Lung (tissue), 12 donors: ENCODE measurements around the gene IFT43. TPM values are rescaled to one million over a fixed set of nuclear protein-coding genes. Genes with fewer than 3 reads are reported as not detected.
A peak's percentile ranks its signal among the peaks of the same experiment; 100 is the strongest.

Experiments used
- ATAC-seq: fragments of 200-7000 bp; cut with Tn5 transposase; one replicate; pipeline ENCODE4 v1.9.1; 2020; ENCODE audit warnings: moderate number of reproducible peaks; ENCODE audit not compliant: insufficient read depth, low FRiP score
- DNase-seq, 3 donors: peaks; one replicate each; pipeline ENCODE4 v3.0.0-alpha.2; 2013 to 2017
- H3K27ac ChIP-seq, 2 donors: one replicate each; pipeline ENCODE4 v1.5.1; 2013; ENCODE audit warnings: mild to moderate bottlenecking in 2 of 2, moderate library complexity in 2 of 2, control low read depth in 1 of 2, inconsistent platforms in 1 of 2, low read depth in 1 of 2, low read length in 1 of 2
- H3K27me3 ChIP-seq, 3 donors: one replicate each; pipeline ENCODE4 v1.5.1; 2013; ENCODE audit warnings: low read length in 2 of 3; ENCODE audit not compliant: control insufficient read depth in 3 of 3, insufficient read depth in 3 of 3
- H3K36me3 ChIP-seq, 4 donors: one replicate each; pipeline ENCODE4 v1.5.1; 2013; ENCODE audit warnings: low read length in 4 of 4, mild to moderate bottlenecking in 1 of 4, moderate library complexity in 1 of 4; ENCODE audit not compliant: control insufficient read depth in 4 of 4, insufficient read depth in 4 of 4
- H3K4me1 ChIP-seq, 5 donors: one replicate each; pipeline ENCODE4 v1.5.1; 2013; ENCODE audit warnings: low read length in 5 of 5, mild to moderate bottlenecking in 2 of 5, moderate library complexity in 1 of 5; ENCODE audit not compliant: control insufficient read depth in 5 of 5, insufficient read depth in 5 of 5
- H3K4me3 ChIP-seq: one replicate; pipeline ENCODE4 v1.5.1; 2013; ENCODE audit warnings: mild to moderate bottlenecking, control low read depth, moderate library complexity
- H3K9ac ChIP-seq, 2 donors: one replicate each; pipeline ENCODE4 v1.5.1; 2013; ENCODE audit warnings: low read length in 2 of 2, control low read depth in 1 of 2; ENCODE audit not compliant: insufficient read depth in 1 of 2
- H3K9me3 ChIP-seq, 4 donors: one replicate each; pipeline ENCODE4 v1.5.1; 2013; ENCODE audit warnings: low read length in 3 of 4, mild to moderate bottlenecking in 1 of 4, moderate library complexity in 1 of 4; ENCODE audit not compliant: control insufficient read depth in 4 of 4, insufficient read depth in 3 of 4
- CTCF ChIP-seq: IDR thresholded peaks from 2 replicates; pipeline ENCODE4 v1.5.1; 2012; ENCODE audit warnings: mild to moderate bottlenecking; ENCODE audit errors: control extremely low read depth, extremely low read depth
- WGBS, 2 donors: extraction: QIAGEN DNeasy Blood & Tissue Kit; methylation state at CpG; one replicate each; pipeline ENCODE4 v1.1.7; 2013; 5-methylcytosine and 5-hydroxymethylcytosine counted together
- polyA plus RNA-seq, 2 donors: library from polyadenylated mRNA; stranded (reverse); fragments of 200-250 nt; gene quantifications; one replicate each; pipeline ENCODE4 v1.2.1, GENCODE V29; 2013
- total RNA-seq, 2 donors: library from RNA; depleted of rRNA in 1 of 2; stranded (reverse); fragments of >200 nt in 1 of 2; gene quantifications; one replicate each; pipeline ENCODE4 v1.2.1, GENCODE V29; 2014 to 2021
- donor health status: control.
- donor health status: control.
- donor health status: Bipolar disorder and iron deficiency.
- donor health status: healthy.
- donor health status: DM: yes; HTN: yes; CAD: no.

IFT43 gene
- total and polyA plus RNA-seq, 4 donors = 35.4 to 51.6 (median 40.4) TPM

GRCh38 chr14:76097547-76097946 is 112.0 kb downstream of the IFT43 start:
- ATAC-seq (no peak), DNase-seq (no peak)
- TF ChIP-seq CTCF = no peak
- peaks cover 0 to 28% (median 13%) of the 10 kb centered on the region in 5 donors for H3K4me1 ChIP-seq
- H3K9ac ChIP-seq = peak overlapping the region in 1 of 2 donors; percentile 23
- H3K27me3 ChIP-seq = no peaks in the 10 kb centered on the region
- no peak overlapping the region for H3K4me3 ChIP-seq
- no peaks in the 10 kb centered on the region for H3K36me3 ChIP-seq
- H3K27ac ChIP-seq = no peak overlapping the region
- 88 to 95% methylated on average over 7 of the region's 7 CpGs for WGBS, 2 donors
- no peaks in the 10 kb centered on the region for H3K9me3 ChIP-seq

GRCh38 chr14:76098047-76098446 is 112.5 kb downstream of the IFT43 start:
- WGBS, 2 donors = 86 to 89% methylated on average over 8 of the region's 8 CpGs
- H3K4me3 ChIP-seq = no peak overlapping the region
- TF ChIP-seq CTCF = no peak

GRCh38 chr14:76098916-76099675 is 113.5 kb downstream of the IFT43 start:
- no peak for ATAC-seq
- Histone ChIP-seq H3K27me3 (no peaks in the 10 kb centered on the region), H3K36me3 (no peaks in the 10 kb centered on the region), H3K4me1 (peaks cover 0 to 32% (median 13%) of the 10 kb centered on the region in 5 donors), H3K9ac (no peak overlapping the region), H3K27ac (no peak overlapping the region), H3K4me3 (no peak overlapping the region), H3K9me3 (no peaks in the 10 kb centered on the region)
- 87 to 92% methylated on average over 28 of the region's 28 CpGs for WGBS, 2 donors
- DNase-seq = no peak
- no peak for TF ChIP-seq CTCF

More at GRCh38 chr14:76098047-76098446, 112.5 kb downstream of the IFT43 start:
- H3K36me3 ChIP-seq = no peaks in the 10 kb centered on the region
- peaks cover 0 to 32% (median 13%) of the 10 kb centered on the region in 5 donors for H3K4me1 ChIP-seq
- ATAC-seq = no peak
- H3K9ac ChIP-seq = peak overlapping the region in 1 of 2 donors; percentile 23
- no peak for DNase-seq
- no peaks in the 10 kb centered on the region for H3K9me3 ChIP-seq
- H3K27me3 ChIP-seq = no peaks in the 10 kb centered on the region
- no peak overlapping the region for H3K27ac ChIP-seq

GRCh38 chr14:76100236-76100635 is 114.7 kb downstream of the IFT43 start:
- no peaks in the 10 kb centered on the region for H3K9me3 ChIP-seq
- H3K4me1 ChIP-seq = peaks cover 0 to 32% (median 13%) of the 10 kb centered on the region in 5 donors
- H3K27ac ChIP-seq = no peak overlapping the region
- ATAC-seq = no peak
- H3K27me3 ChIP-seq = no peaks in the 10 kb centered on the region
- H3K9ac ChIP-seq = no peak overlapping the region
- TF ChIP-seq CTCF = no peak
- H3K4me3 ChIP-seq = no peak overlapping the region
- no peaks in the 10 kb centered on the region for H3K36me3 ChIP-seq
- WGBS, 2 donors = 64 to 75% methylated on average over 14 of the region's 14 CpGs
- peak in 2 of 3 donors; percentile 59 to 65 for DNase-seq
